HEK293 (cell line): ENCODE measurements around the gene MAP3K20.

Source experiments
- FEZF1 ChIP-seq: fragments of 450-650 bp; formaldehyde crosslinking; IDR thresholded peaks from 2 replicates; pipeline ENCODE4 v1.5.1; 2016; ENCODE audit warnings: missing biosample characterization, missing genetic modification characterization
- HOXC10 ChIP-seq: sonication (generic); formaldehyde crosslinking; IDR thresholded peaks from 2 replicates; pipeline ENCODE4 v1.8.1; 2023; ENCODE audit warnings: mild to moderate bottlenecking, missing genetic modification reagents
- KLF7 ChIP-seq: fragments of 450-650 bp; formaldehyde crosslinking; IDR thresholded peaks from 2 replicates; pipeline ENCODE4 v1.5.1; 2016; ENCODE audit warnings: missing biosample characterization, missing genetic modification characterization, borderline replicate concordance
- MEIS1 ChIP-seq: sonication (generic); formaldehyde crosslinking; IDR thresholded peaks from 2 replicates; pipeline ENCODE4 v1.8.1; 2022; ENCODE audit warnings: missing genetic modification reagents, mild to moderate bottlenecking, borderline replicate concordance
- ZNF138 ChIP-seq: fragments of 450-650 bp; formaldehyde crosslinking; IDR thresholded peaks from 2 replicates; pipeline ENCODE4 v1.5.1; 2016; ENCODE audit warnings: missing biosample characterization, missing genetic modification characterization, borderline replicate concordance
- ZNF24 ChIP-seq: fragments of 450-650 bp; formaldehyde crosslinking; IDR thresholded peaks from 2 replicates; pipeline ENCODE4 v1.5.1; 2016; ENCODE audit warnings: missing biosample characterization, missing genetic modification characterization
- ZNF274 ChIP-seq, 2 experiments: fragments of 200-500 bp in 1 of 2; fragments of 450-650 bp in 1 of 2; sonication (Bioruptor generic) in 1 of 2; formaldehyde crosslinking in 1 of 2; IDR thresholded peaks; 2 replicates each; pipeline versions ENCODE4 v1.5.1 to v1.6.1; 2014 to 2016; ENCODE audit warnings: borderline replicate concordance in 1 of 2, inconsistent platforms in 1 of 2, low read length in 1 of 2, missing biosample characterization in 1 of 2, missing genetic modification characterization in 1 of 2
- ZNF280D ChIP-seq: fragments of 450-650 bp; formaldehyde crosslinking; IDR thresholded peaks from 2 replicates; pipeline ENCODE4 v1.5.1; 2016; ENCODE audit warnings: missing biosample characterization, missing genetic modification characterization
- ZNF341 ChIP-seq: fragments of 450-650 bp; formaldehyde crosslinking; IDR thresholded peaks from 2 replicates; pipeline ENCODE4; 2016; ENCODE audit warnings: low read depth, missing biosample characterization, missing genetic modification characterization
- ZNF626 ChIP-seq: fragments of 450-650 bp; sonication (Bioruptor Pico); formaldehyde crosslinking; IDR thresholded peaks from 2 replicates; pipeline ENCODE4 v1.5.1; 2018; ENCODE audit warnings: missing biosample characterization, missing genetic modification characterization, inconsistent platforms
- TF ChIP-seq, protein P1 (sequence below): fragments of 450-650 bp; formaldehyde crosslinking; IDR thresholded peaks from 2 replicates; pipeline ENCODE4 v1.5.1; 2016; ENCODE audit warnings: missing biosample characterization, missing genetic modification characterization
- TF ChIP-seq, protein P2 (sequence below): fragments of 450-650 bp; formaldehyde crosslinking; IDR thresholded peaks from 2 replicates; pipeline ENCODE4 v1.5.1; 2016; ENCODE audit warnings: missing biosample characterization, missing genetic modification characterization, low read depth

DNA sequence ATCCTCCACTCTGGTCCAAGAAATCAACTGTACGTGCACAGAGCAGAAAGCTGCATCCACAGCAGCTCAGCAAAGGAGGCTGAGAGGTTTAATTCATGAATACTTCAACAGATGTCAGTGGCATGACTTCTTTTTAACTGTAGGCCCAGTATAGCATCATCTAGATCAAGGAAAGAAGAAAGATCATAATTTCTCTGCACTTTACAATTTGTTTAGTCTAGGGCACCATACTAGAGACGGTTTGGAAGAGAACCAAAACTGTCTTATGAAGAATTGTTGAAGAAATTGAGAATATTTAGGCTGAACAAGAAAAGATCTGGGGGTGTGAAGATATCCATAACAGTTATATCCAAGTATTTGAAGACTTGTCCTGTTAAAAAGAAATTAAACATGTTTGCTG lies 30.5 kb upstream of the MAP3K20 start:
- TF ChIP-seq MEIS1 (CRISPR knock-in tag) (no peak), ZNF274 (IDR thresholded peaks at IDR 0.05; ENCODE audit: low read length) (no peak), ZNF274 (tag by site-specific recombination; IDR thresholded peaks at IDR 0.05; ENCODE audit: borderline replicate concordance) (no peak), KLF7 (no peak), ZNF138 (tag by site-specific recombination) (no peak), FEZF1 (no peak), ZNF341 (tag by site-specific recombination) (no peak), ZNF280D (tag by site-specific recombination) (no peak), HOXC10 (no peak), ZNF626 (no peak), ZNF24 (tag by site-specific recombination) (no peak)
- TF ChIP-seq, protein P1, sequence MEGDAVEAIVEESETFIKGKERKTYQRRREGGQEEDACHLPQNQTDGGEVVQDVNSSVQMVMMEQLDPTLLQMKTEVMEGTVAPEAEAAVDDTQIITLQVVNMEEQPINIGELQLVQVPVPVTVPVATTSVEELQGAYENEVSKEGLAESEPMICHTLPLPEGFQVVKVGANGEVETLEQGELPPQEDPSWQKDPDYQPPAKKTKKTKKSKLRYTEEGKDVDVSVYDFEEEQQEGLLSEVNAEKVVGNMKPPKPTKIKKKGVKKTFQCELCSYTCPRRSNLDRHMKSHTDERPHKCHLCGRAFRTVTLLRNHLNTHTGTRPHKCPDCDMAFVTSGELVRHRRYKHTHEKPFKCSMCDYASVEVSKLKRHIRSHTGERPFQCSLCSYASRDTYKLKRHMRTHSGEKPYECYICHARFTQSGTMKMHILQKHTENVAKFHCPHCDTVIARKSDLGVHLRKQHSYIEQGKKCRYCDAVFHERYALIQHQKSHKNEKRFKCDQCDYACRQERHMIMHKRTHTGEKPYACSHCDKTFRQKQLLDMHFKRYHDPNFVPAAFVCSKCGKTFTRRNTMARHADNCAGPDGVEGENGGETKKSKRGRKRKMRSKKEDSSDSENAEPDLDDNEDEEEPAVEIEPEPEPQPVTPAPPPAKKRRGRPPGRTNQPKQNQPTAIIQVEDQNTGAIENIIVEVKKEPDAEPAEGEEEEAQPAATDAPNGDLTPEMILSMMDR (tag by site-specific recombination): no peak
- TF ChIP-seq, protein P2, sequence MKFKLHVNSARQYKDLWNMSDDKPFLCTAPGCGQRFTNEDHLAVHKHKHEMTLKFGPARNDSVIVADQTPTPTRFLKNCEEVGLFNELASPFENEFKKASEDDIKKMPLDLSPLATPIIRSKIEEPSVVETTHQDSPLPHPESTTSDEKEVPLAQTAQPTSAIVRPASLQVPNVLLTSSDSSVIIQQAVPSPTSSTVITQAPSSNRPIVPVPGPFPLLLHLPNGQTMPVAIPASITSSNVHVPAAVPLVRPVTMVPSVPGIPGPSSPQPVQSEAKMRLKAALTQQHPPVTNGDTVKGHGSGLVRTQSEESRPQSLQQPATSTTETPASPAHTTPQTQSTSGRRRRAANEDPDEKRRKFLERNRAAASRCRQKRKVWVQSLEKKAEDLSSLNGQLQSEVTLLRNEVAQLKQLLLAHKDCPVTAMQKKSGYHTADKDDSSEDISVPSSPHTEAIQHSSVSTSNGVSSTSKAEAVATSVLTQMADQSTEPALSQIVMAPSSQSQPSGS: no peak
